Panc1 (cell line): ENCODE results near the gene CALCR. TPM values are rescaled to one million over a fixed set of nuclear protein-coding genes. Genes with fewer than 3 reads are reported as not detected.

Experiments used
- ATAC-seq: fragments of 200-7000 bp; cut with Tn5 transposase; 2 replicates; pipeline ENCODE4 v1.9.1; 2020; ENCODE audit warnings: mild to moderate bottlenecking, moderate library complexity
- BruUV-seq: library from RNA; stranded (reverse); fragments of 400-500 nt; replicated peaks from 2 replicates; lab custom pipeline; 2021; lab: Mats Ljungman, UMichigan
- CTCF ChIA-PET: fragments of 300-600 bp; sonication (Branson Sonifier 250); formaldehyde crosslinking; loops from one replicate; lab custom pipeline; 2022; ENCODE audit warnings: antibody characterized with exemption; lab: Charles Lee
- POLR2A ChIA-PET: fragments of 300-600 bp; sonication (Branson Sonifier 250); formaldehyde crosslinking; loops from one replicate; lab custom pipeline; 2022; ENCODE audit warnings: antibody characterized with exemption; lab: Charles Lee
- DNase-seq: peaks from one replicate; pipeline ENCODE4 v3.0.0-alpha.2; 2010; ENCODE audit warnings: low read depth, low spot score
- H3K27ac ChIP-seq: 2 replicates; pipeline ENCODE4 v1.5.1; 2011; ENCODE audit warnings: mild to moderate bottlenecking, low read length, inconsistent platforms
- H3K27me3 ChIP-seq: fragments of 200-500 bp; sonication (Bioruptor generic); 2 replicates; pipeline ENCODE4 v1.6.0; 2014; ENCODE audit warnings: low read length, inconsistent platforms; ENCODE audit not compliant: control insufficient read depth, insufficient read depth
- H3K36me3 ChIP-seq: fragments of 200-500 bp; sonication (Bioruptor generic); 2 replicates; pipeline ENCODE4 v1.5.1; 2014; ENCODE audit warnings: inconsistent platforms, mild to moderate bottlenecking, low read length, moderate library complexity; ENCODE audit not compliant: control insufficient read depth, insufficient read depth
- H3K4me1 ChIP-seq: 2 replicates; pipeline ENCODE4 v1.5.1; 2011; ENCODE audit warnings: inconsistent platforms, mild to moderate bottlenecking, low read length, moderate library complexity; ENCODE audit not compliant: control insufficient read depth, insufficient read depth
- H3K4me3 ChIP-seq, 2 experiments: 2 replicates each; pipeline ENCODE4 v1.5.1; 2011 to 2012; ENCODE audit warnings: low read depth in 2 of 2, low read length in 2 of 2, mild to moderate bottlenecking in 2 of 2, inconsistent platforms in 1 of 2, moderate library complexity in 1 of 2
- H3K9me3 ChIP-seq: fragments of 200-500 bp; sonication (Bioruptor generic); 2 replicates; pipeline ENCODE4 v1.5.1; 2014; ENCODE audit warnings: low read depth, mild to moderate bottlenecking, inconsistent platforms, low read length, moderate library complexity; ENCODE audit not compliant: control insufficient read depth, insufficient read depth
- CTCF ChIP-seq: fragments of 450-650 bp; IDR thresholded peaks from 2 replicates; pipeline ENCODE4 v1.5.1; 2017; ENCODE audit warnings: mild to moderate bottlenecking
- POLR2AphosphoS5 ChIP-seq: IDR thresholded peaks from 2 replicates; pipeline ENCODE4 v1.6.1; 2012; ENCODE audit warnings: mild to moderate bottlenecking, low read depth, low read length, moderate library complexity
- REST ChIP-seq, 2 experiments: IDR thresholded peaks; 2 replicates each; pipeline ENCODE4 v1.6.1; 2011 to 2012; ENCODE audit warnings: low read depth in 2 of 2, control low read depth in 1 of 2, low read length in 1 of 2, mild to moderate bottlenecking in 1 of 2, moderate library complexity in 1 of 2; ENCODE audit not compliant: insufficient read depth in 1 of 2
- SIN3A ChIP-seq: IDR thresholded peaks from 2 replicates; pipeline ENCODE4 v1.6.1; 2012; ENCODE audit warnings: low read depth, mild to moderate bottlenecking, low read length, moderate library complexity, borderline replicate concordance; ENCODE audit not compliant: insufficient read depth
- TCF7L2 ChIP-seq: IDR thresholded peaks from 2 replicates; pipeline ENCODE4 v1.6.1; 2011; ENCODE audit warnings: mild to moderate bottlenecking, low read depth, low read length, inconsistent platforms
- in situ Hi-C: cut with HindIII; loops from 2 replicates; pipeline ENCODE4 v1.10.0; 2016; ENCODE audit warnings: low sequenced_read_pairs, low pct_unique_long_range_greater_than_20kb
- intact Hi-C: fragments of 100-400 bp; cut with micrococcal nuclease; formaldehyde crosslinking; loops from one replicate; pipeline ENCODE4 v1.10.0; 2022; ENCODE audit not compliant: unreplicated experiment
- total RNA-seq: library from RNA; stranded (reverse); gene quantifications from one replicate; pipeline ENCODE4 v1.2.1, GENCODE V29; 2021; ENCODE audit not compliant: unreplicated experiment

CALCR gene
- total RNA-seq, 1 experiment from 2014 or later, result 0.10 TPM

- Histone ChIP-seq H3K4me3 (no peak overlapping the region), H3K36me3 (no peaks in the 10 kb centered on the region), H3K27ac (no peak overlapping the region), H3K9me3 (no peaks in the 10 kb centered on the region), H3K4me1 (no peaks in the 10 kb centered on the region), H3K27me3 (no peaks in the 10 kb centered on the region)
- no TSS peak for BruUV-seq
- in situ Hi-C loops, result no loop called here
- ChIA-PET CTCF (no interaction called here), POLR2A (no interaction called here)
- intact Hi-C loops, result no loop called here
- no peak for TF ChIP-seq CTCF
- no peak for DNase-seq
- ATAC-seq, result no peak
These were observed 36.5 kb downstream of the CALCR start for GRCh38 chr7:93538061-93538460.

GRCh38 chr7:93535616-93536015 is 38.9 kb downstream of the CALCR start:
- CTCF ChIA-PET, result no interaction called here
- no peak for ATAC-seq
- DNase-seq, result no peak
- POLR2A ChIA-PET, result no interaction called here
- intact Hi-C loops (no loop called here), in situ Hi-C loops (no loop called here)
- BruUV-seq, result no TSS peak
- Histone ChIP-seq H3K36me3 (no peaks in the 10 kb centered on the region), H3K4me3 (no peak overlapping the region), H3K27ac (no peak overlapping the region), H3K27me3 (no peaks in the 10 kb centered on the region), H3K9me3 (no peaks in the 10 kb centered on the region), H3K4me1 (no peaks in the 10 kb centered on the region)
- TF ChIP-seq POLR2AphosphoS5, result no peak
- TF ChIP-seq REST (IDR thresholded peaks at IDR 0.05; ENCODE audit: insufficient read depth in 1 of 2, low read depth in 2 of 2, low read length in 1 of 2), result no peak
- TF ChIP-seq SIN3A, result no peak
- TF ChIP-seq CTCF, result no peak
- TF ChIP-seq TCF7L2, result no peak

GRCh38 chr7:93530701-93531100 is 43.8 kb downstream of the CALCR start:
- in situ Hi-C loops, result no loop called here
- TF ChIP-seq CTCF (no peak), SIN3A (no peak), TCF7L2 (no peak), POLR2AphosphoS5 (no peak), REST (IDR thresholded peaks at IDR 0.05; ENCODE audit: insufficient read depth in 1 of 2, low read depth in 2 of 2, low read length in 1 of 2) (no peak)
- H3K4me1 ChIP-seq, result no peaks in the 10 kb centered on the region
- intact Hi-C loops, result no loop called here
- no peak for DNase-seq
- H3K4me3 ChIP-seq, result no peak overlapping the region
- H3K9me3 ChIP-seq, result no peaks in the 10 kb centered on the region
- no peaks in the 10 kb centered on the region; the same call in 1 of the 2 replicates for H3K36me3 ChIP-seq
- no peaks in the 10 kb centered on the region for H3K27me3 ChIP-seq
- no peak overlapping the region for H3K27ac ChIP-seq
- POLR2A ChIA-PET, result no interaction called here
- CTCF ChIA-PET, result no interaction called here
- no TSS peak for BruUV-seq
- ATAC-seq, result no peak
